Islet of Langerhans (tissue), 1 donor: ENCODE measurements around the gene HAVCR2.

Experiments
- FAIRE-seq: peaks from one replicate; lab custom pipeline; 2011; peaks lifted over from hg19 to GRCh38; lab: Jason Lieb, UNC

Gene HAVCR2

DNA sequence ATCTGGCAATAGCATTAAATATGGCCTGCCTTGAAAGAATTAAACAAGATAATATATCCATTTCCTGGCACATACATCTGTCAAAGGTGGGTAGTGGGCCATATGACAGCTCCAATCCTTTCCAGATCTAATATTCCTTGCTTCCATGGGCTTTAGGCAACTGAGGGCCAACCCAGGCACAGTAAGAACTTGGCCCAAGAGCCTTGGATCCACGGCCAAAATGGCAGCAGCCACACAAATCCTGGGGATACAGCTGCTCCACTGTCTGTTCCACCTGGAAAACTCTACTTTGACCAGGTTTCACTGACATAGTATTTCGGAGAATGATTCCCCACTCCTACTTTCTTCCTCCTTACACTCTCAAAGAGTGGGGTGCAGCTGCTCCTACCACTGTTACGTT, 63.2 kb downstream of the HAVCR2 start:
- FAIRE-seq: no peak

DNA sequence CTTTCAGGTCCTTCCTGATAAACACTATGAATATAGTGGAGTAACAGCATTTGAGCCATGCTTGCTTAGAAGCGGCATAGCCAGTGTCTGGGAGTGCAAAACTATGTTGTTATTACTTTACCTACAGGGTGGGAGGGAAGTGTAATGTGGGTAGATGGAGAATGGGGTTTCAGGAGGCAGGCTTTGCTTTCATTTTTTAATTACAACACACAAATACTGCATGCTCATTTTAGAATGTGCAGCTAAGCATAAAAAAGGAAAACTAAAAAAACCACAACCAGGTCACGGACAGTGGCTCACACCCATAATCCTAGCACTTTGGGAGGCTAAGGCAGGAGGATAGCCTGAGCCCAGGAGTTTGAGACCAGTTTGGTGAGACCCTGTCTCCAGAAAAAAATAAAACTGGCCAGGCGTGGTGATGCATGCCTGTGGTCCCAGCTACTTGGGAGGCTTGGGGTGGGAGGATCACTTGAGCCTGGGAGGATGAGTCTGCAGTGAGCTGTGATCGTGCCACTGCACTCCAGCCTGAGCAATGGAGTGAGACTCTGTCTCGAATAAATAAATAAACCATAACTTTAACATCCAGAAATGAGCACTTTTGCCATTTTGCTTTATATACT, 70.2 kb downstream of the HAVCR2 start:
- no peak for FAIRE-seq
